ENCODE results near the gene ATAT1. TPM values are rescaled to one million over a fixed set of nuclear protein-coding genes. Genes with fewer than 3 reads are reported as not detected.

ATAT1 gene
- total RNA-seq, 1 experiment from 2014 or later: 6.1 TPM

- no peaks in the 10 kb centered on the region for H3K9me3 ChIP-seq (ENCODE audit: low read length)
- intact Hi-C loops (cut with micrococcal nuclease): loop anchor here (5.0 kb wide), 1 partner anchor 138 kb away; no protein-coding TSS in a partner anchor
- H3K4me3 ChIP-seq (ENCODE audit: low read length): peak overlapping the region; percentile 97
- TF ChIP-seq EZH2 (IDR thresholded peaks at IDR 0.05; ENCODE audit: low read length, unreplicated experiment): no peak
- TF ChIP-seq, protein P1, sequence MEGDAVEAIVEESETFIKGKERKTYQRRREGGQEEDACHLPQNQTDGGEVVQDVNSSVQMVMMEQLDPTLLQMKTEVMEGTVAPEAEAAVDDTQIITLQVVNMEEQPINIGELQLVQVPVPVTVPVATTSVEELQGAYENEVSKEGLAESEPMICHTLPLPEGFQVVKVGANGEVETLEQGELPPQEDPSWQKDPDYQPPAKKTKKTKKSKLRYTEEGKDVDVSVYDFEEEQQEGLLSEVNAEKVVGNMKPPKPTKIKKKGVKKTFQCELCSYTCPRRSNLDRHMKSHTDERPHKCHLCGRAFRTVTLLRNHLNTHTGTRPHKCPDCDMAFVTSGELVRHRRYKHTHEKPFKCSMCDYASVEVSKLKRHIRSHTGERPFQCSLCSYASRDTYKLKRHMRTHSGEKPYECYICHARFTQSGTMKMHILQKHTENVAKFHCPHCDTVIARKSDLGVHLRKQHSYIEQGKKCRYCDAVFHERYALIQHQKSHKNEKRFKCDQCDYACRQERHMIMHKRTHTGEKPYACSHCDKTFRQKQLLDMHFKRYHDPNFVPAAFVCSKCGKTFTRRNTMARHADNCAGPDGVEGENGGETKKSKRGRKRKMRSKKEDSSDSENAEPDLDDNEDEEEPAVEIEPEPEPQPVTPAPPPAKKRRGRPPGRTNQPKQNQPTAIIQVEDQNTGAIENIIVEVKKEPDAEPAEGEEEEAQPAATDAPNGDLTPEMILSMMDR (conservative IDR thresholded peaks at IDR 0.05; ENCODE audit: low read depth, low read length): no peak
- no peak for TF ChIP-seq EZH2phosphoT487 (IDR thresholded peaks at IDR 0.05; ENCODE audit: borderline replicate concordance, low read length)
- DNase-seq (no peak), ATAC-seq (no peak)
- BruUV-seq (replicated peaks): no TSS peak
- POLR2A ChIA-PET (ENCODE audit: unreplicated experiment): interaction anchor here (0.6 to 0.7 kb wide), 2 partner anchors 32 to 129 kb away, joined by 3 to 7 read pairs; partner anchors contain the start of gene MDC1
- peaks cover 2% of the 10 kb centered on the region; the same call in 1 of the 2 replicates for H3K36me3 ChIP-seq (ENCODE audit: low read depth, low read length)
- H3K27ac ChIP-seq (ENCODE audit: low read length): peak overlapping the region; percentile 96
- H4K20me1 ChIP-seq (ENCODE audit: low read length): no peaks in the 10 kb centered on the region
- no peaks in the 10 kb centered on the region for H3K9me2 ChIP-seq (replicated peaks; ENCODE audit: low read length)
- CTCF ChIA-PET: no interaction called here
- peak overlapping the region; percentile 87 for H3K4me2 ChIP-seq (ENCODE audit: low read length)
- no peaks in the 10 kb centered on the region for H3F3A ChIP-seq (ENCODE audit: low read length, unreplicated experiment)
- H3K79me2 ChIP-seq (ENCODE audit: low read length): peaks cover 95% of the 10 kb centered on the region
- peak overlapping the region; percentile 98 for H3K9ac ChIP-seq (ENCODE audit: low read length)
- H3K4me1 ChIP-seq (ENCODE audit: insufficient read depth, low read length): peaks cover 71% of the 10 kb centered on the region
- no peaks in the 10 kb centered on the region for H3K27me3 ChIP-seq (ENCODE audit: low read length)
- no peak overlapping the region for H2AFZ ChIP-seq (ENCODE audit: low read length)
Measured at GRCh38 chr6:30684386-30685156, 57.9 kb downstream of the ATAT1 start.

DNA sequence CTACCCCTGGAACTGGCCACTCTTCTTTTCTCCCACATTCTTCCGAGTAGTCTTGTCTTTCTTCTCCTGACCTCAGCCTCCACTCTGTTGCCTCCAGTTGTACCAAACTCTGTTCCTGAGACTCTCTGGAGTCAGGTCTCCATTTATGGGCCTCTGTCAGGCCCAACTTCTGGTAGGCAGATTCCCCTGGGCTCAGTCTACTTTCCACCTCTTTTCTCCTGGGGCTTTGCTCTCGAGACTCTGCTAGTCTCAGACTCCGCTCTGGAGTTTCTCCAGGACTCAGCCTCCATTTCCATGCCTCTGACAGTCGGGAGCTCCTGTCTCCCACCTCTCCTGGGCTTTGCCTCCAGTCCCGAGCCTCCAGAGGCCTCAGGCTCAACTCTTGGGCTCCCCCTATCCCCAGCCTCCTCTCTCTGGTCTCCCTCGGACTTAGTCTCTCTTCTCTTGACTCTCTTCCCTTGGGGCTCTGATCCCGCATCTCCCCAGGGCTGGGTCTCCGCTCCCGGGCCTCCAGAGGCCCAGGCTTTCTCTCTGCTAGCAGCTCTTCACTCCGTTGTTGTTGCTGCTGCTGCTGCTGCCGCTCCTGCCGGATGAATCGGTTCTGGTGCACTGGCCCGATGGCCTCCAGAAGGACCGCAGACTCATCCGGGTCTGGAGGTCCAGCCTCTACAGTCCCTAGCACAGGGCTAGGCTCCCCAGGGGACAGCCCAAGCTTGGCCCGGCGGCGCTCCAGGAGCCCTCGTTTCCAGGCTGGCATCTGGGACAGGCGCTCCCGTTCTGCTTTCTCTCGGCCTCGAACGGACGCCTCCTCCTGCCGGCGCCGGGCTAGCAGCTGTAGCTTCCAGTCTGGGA is 58.7 kb downstream of the ATAT1 start:
- H3F3A ChIP-seq (ENCODE audit: low read length, unreplicated experiment): no peaks in the 10 kb centered on the region
- peak overlapping the region; percentile 97 for H3K4me3 ChIP-seq (ENCODE audit: low read length)
- TF ChIP-seq EZH2phosphoT487 (IDR thresholded peaks at IDR 0.05; ENCODE audit: borderline replicate concordance, low read length): no peak
- TF ChIP-seq, protein P1 (conservative IDR thresholded peaks at IDR 0.05; ENCODE audit: low read depth, low read length): peak; percentile 30; the same call in 1 of the 2 replicates
- POLR2A ChIA-PET (ENCODE audit: unreplicated experiment): no interaction called here
- no peaks in the 10 kb centered on the region for H3K9me2 ChIP-seq (replicated peaks; ENCODE audit: low read length)
- no peak for ATAC-seq
- no peaks in the 10 kb centered on the region for H3K27me3 ChIP-seq (ENCODE audit: low read length)
- peak overlapping the region; percentile 96 for H3K27ac ChIP-seq (ENCODE audit: low read length)
- peak overlapping the region; percentile 98 for H3K9ac ChIP-seq (ENCODE audit: low read length)
- BruUV-seq (replicated peaks): no TSS peak
- no peak for DNase-seq
- H2AFZ ChIP-seq (ENCODE audit: low read length): no peak overlapping the region
- CTCF ChIA-PET: no interaction called here
- peaks cover 93% of the 10 kb centered on the region for H3K79me2 ChIP-seq (ENCODE audit: low read length)
- H3K9me3 ChIP-seq (ENCODE audit: low read length): no peaks in the 10 kb centered on the region
- H4K20me1 ChIP-seq (ENCODE audit: low read length): no peaks in the 10 kb centered on the region
- H3K4me1 ChIP-seq (ENCODE audit: insufficient read depth, low read length): peaks cover 71% of the 10 kb centered on the region
- peak overlapping the region; percentile 87 for H3K4me2 ChIP-seq (ENCODE audit: low read length)
- intact Hi-C loops (cut with micrococcal nuclease): loop anchor here (5.0 kb wide), 1 partner anchor 137 kb away; no protein-coding TSS in a partner anchor
- no peaks in the 10 kb centered on the region; the same call in 1 of the 2 replicates for H3K36me3 ChIP-seq (ENCODE audit: low read depth, low read length)
